Mucosa of gallbladder (tissue), 1 donor: ENCODE results near the gene RNF103. TPM values are rescaled to one million over a fixed set of nuclear protein-coding genes. Genes with fewer than 3 reads are reported as not detected.
A peak's percentile ranks its signal among the peaks of the same experiment; 100 is the strongest.
"Not testable (repeated sequence)": the region's sequence is repeated elsewhere in the genome, so short reads cannot be mapped to it uniquely, and the experiment has no call there.

Source experiments
- DNase-seq: peaks from one replicate; pipeline ENCODE4 v3.0.0-alpha.2; 2020; ENCODE audit warnings: low spot score
- total RNA-seq: library from RNA; stranded (reverse); gene quantifications from one replicate; pipeline ENCODE4 v1.2.1, GENCODE V29; 2021
- donor health status: DM: no; HTN: no; CAD: no.

The RNF103 gene
- total RNA-seq, 1 donor from 2014 or later, result 93.3 TPM

DNA sequence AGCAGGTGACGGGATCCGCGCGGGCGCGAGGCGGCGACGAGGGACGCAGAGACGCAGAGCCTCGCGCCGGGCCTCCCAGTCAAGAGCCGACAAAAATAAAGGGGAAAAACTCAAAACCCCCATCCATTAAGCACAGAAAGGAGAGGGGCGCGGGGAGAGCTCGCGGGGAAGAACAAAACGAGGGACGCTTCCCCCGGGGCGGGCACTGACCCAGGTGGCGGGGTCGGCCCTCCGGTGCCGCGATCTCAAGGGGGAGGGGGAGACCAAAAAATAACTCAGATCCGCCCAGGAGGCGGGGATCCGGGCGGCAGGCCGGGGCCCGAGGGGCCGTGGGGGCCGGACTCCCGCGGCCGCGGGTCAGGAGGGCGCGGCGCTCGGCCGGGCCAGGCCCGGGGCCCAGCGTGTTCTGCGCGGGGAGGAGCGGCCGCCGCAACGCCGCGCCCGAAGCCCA, 597 bp downstream of the RNF103 start:
- peak; percentile 44 for DNase-seq

DNA sequence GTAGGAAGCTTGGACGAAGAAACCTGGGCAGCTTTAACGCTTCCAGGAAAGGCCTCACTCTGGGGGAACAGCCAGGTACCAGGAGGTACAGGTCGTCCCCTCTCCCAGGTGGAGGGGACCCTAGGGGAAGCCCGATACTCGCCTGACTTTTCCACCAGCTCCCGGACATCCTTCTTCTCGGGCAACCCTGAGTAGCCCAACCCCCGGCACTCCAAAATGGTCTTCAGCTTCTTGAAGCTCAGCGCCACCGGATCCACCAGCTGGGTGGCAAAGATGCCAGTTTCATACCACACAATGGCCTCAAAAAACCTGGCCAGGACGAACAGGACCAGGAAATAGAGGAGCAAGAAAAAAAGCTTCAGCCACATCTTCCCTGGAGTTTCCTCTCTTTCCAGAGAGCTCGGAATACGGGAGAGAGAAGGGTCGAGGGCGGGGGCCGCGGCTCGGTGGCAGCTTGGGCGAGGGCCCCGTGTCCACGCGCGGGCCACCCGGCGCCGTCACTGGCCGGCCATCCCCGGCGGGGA, 1.1 kb downstream of the RNF103 start:
- DNase-seq, result peak; percentile 34

- no peak for DNase-seq
These were observed 2.3 kb downstream of the RNF103 start for GRCh38 chr2:86621280-86621943.

DNA sequence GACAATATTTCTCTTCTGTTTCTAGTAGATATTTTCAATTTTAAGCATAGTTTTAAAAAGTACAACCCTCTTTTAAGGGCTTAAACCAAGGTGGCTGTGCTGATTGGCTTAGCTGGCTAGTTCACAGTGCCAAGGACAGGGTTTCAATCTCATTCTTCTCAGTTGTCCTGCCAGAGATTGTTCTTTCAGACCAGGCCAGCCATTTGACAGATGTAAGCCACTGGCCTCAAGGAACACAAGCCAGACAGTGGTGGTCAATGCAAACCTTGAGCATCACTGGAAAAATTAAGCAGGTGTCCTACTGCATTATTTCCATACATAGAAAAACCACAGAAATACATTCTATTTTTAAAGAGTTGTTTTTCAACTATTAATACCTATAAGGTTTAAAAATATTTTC, 5.9 kb downstream of the RNF103 start:
- no peak for DNase-seq

GRCh38 chr2:86617153-86617552, 6.5 kb downstream of the RNF103 start:
- no peak for DNase-seq

GRCh38 chr2:86616502-86616901, 7.2 kb downstream of the RNF103 start:
- DNase-seq, result no peak

- no peak for DNase-seq
These were observed 8.1 kb downstream of the RNF103 start for GRCh38 chr2:86615596-86615995.

DNA sequence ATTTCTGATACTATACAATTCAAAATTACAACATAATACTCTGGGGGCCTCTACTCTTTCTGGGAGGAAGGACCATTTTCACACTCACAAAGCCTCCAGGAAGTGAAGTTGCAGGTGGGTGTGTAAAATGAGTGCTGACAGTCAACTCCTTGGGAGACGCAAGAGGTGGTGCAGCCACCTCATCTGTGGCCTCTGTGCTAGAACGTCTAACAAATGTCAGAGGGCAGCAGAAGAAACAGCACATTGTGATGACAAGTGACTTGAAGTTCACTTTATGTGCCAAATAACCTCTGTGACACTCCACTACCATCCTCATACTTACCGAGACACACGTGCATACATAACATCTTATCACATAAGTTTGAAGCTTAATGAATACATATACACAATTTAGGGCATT, 10.2 kb downstream of the RNF103 start:
- no peak for DNase-seq

DNA sequence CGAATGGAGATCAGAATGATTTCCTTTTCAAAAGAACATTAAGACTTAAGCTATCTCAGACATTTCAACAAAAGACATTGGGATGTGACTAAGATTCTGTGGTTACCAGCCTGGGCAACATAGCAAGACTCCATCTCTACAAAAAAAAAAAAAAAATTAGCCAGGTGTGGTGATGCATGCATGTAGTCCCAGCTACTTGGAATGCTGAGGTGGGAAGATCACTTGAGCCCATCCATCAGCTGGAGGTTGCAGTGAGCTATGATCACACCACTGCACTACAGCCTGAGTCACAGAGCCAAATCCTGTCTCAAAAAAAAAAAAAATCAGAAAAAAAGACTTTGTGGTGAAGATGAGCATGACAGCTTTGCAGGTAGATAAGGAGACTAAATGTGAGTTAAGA, 12.8 kb downstream of the RNF103 start:
- DNase-seq, result no peak

DNA sequence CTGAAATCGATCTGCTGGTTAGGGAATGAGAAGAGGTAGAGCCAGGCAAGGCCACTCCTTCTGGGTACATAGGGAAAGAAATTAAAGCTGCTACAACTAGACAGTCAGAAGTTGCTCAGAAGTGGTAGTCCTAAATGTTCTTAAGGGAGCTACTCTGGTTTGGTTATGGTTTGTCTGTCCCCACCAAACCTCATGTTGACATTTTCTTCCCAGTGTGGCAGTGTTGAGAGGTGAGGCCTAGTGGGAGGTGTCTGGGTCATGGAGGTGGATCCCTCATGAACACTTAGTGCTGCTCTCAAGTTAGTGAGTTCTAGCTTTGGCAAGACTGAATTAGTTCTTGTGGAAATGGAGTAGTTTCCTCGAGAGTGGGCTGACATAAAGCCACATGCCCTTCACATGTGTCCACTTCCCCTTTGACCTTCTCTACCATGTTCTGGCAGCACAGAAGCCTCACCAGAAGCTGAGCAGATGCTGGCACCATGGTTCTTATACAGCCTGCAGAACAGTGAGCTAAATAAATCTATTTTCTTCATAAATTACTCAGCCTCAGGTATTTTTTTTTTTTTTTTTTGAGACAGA, 14.7 kb downstream of the RNF103 start:
- DNase-seq, result no peak

- no peak for DNase-seq
These were observed 19.8 kb downstream of the RNF103 start for GRCh38 chr2:86603905-86604304.

- DNase-seq, result no peak
These were observed 24.7 kb downstream of the RNF103 start for GRCh38 chr2:86598966-86599365.

DNA sequence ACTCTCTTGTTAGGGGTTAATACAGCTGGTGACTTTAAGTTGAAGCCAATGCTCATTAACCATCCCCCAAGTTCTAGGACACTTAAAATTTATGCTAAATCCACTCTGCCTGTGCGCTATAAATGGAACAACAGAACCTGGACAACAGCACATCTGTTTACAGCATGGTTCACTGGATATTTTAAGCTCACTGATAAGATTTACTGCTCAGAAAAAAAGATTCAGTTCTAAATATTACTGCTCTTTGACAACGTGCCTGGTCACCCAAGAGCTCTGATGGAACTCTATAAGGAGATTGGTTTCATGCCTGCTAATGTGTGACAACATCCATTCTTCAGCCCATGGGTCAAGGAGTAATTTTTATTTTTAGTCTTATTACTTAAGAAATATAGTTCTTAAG, 27.5 kb downstream of the RNF103 start:
- no peak for DNase-seq

DNA sequence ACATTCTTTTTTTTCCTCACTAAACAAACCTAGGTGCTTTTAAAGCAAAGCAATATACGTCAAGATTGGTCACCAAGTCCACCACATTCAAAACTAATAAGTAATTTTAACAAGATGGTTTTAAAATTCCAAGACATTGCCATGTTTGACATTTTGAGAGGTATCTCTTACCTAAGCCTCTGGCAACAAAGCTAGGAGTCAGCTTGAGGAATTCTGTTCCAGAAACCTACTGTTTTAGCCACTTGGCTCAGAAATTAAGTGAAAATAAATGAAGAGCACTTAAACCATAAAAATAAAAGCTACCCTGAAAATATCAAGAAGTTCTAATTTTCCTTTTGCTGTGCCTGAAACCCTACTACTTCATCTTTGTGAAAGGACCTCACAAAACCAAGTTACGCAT, 30.4 kb downstream of the RNF103 start:
- no peak for DNase-seq

DNA sequence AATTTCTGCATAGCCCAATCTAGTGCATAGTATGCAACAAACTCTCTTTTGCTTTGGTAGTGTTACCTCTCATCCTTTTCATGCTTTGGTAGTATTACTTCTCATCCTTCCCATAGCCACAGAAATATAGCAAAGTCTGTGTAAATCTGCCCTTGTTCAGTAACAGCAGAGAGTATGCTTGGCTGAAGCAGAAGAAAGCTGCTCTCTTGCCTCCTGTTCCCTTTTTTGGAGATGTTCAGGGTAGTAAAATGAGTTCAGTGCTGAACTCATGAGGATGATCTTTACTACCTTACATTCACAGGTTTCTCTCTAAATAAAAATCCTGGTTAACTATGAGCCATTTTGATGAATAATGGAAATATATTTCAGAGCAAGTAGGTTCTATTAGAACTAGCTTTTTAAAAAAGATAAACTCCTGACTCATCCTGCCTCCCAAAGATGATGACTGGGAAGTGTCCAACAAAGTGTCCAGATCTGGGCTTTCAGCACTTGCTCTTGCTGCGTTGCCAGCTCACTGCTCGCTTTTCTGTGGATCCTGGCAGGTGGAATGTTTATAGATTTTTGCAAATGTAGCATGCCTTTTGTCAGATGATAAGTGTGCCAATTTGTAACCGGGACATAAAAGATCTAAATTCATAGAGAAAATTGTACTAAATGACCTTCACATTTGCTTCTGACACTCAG, 31.0 kb downstream of the RNF103 start:
- no peak for DNase-seq

- DNase-seq, result not testable (repeated sequence)
These were observed 34.0 kb downstream of the RNF103 start for GRCh38 chr2:86589701-86590100.

DNA sequence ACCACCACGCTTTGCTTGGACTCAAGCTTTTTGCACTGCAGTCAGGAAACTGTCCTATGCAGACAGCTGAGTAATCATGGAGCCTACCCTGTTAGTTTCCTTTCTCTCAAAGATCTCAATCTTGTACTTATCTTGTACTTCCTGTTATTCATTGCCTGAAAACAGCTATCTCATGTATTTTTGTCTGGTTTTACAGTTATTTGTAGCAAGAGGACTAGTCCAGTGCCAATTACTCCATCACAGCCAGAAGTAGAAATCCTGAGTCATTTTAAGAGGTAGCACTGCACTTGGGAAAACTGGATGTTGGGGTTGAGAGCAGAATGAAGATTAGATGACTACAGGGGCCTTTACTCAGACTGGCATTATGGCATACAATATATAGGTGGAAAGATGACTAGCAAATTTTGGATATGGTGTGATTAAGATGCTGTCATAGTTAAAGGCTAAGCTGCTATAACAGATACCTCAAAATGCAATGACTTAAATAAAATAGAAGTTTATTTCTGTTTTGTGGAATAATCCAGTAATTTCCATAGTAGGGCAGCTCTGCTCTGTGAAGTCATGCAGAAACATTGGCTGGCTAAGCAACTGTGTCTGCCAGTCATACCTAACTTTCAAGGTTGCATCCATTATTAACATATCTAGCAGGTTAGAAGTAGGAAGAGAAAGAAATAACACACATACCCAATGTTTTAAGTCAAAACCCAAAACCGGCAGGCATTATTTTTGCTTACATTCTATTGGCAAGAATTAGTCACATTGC, 39.3 kb downstream of the RNF103 start:
- no peak for DNase-seq

DNA sequence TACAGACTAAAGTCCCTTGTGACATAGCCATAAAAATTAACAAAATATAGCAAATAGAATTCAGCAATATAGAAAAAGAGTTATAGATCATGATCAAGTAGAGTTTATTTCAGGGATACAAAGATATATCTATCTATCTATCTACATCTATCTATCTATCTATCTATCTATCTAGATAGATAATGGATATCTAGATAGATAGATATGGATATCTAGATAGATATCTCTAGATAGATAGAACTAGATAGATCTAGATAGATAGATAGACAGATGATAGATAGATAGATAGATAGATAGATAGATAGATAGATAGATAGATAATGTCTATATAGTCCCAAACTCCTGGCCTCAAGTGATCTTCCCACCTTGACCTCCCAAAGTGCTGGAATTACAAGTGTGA, 43.1 kb downstream of the RNF103 start:
- DNase-seq, result no peak

- no peak for DNase-seq
These were observed 45.7 kb downstream of the RNF103 start for GRCh38 chr2:86577817-86578456.

DNA sequence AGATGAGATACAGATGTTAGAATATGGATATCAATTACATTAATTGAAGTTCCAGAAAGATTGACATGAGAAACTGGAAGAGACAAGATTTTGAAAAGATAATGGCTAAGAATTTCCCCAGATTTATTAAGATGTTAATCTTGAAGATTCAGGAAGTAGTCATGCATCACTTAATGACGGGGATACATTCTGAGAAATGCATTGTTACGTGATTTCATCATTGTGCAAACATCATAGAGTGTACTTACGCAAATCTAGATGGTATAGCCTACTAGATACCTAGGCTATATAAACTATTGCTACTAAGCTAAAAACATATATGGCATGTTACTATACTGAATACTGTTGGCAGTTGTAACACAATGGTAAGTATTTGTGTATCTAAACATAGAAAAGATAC, 53.6 kb downstream of the RNF103 start:
- no peak for DNase-seq

DNA sequence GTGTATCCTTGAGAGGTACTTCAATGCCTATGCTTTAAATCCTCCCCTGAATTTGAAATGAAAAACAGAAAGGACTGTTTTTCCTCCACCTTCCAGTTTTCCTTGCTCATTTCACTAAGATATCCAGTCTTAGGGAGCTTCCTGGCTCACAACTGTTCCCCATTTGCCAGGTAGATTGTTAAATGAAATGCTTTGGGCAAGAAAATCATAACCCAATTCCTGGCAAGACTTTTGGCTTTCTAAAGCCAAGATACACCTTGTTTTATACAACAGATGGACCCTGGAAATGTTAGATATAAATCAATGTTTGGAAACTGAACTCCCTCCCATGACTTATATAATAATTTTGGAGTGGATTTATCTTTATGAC, 56.9 kb downstream of the RNF103 start:
- no peak for DNase-seq
